Pancreas (tissue), 10 donors: ENCODE measurements around the gene HADHA. TPM values are rescaled to one million over a fixed set of nuclear protein-coding genes. Genes with fewer than 3 reads are reported as not detected.
"Not testable (repeated sequence)": the region's sequence is repeated elsewhere in the genome, so short reads cannot be mapped to it uniquely, and the experiment has no call there.

Source experiments
- ATAC-seq, 4 donors: fragments of 200-7000 bp; cut with Tn5 transposase; one replicate each; pipeline versions ENCODE4 v1.8.0 to v1.9.1; 2020; ENCODE audit warnings: mild to moderate bottlenecking in 4 of 4, moderate library complexity in 4 of 4
- DNase-seq, 6 donors: peaks; one replicate each; pipeline ENCODE4 v3.0.0-alpha.2; 2020
- FAIRE-seq: peaks from 2 replicates; lab custom pipeline; 2012; peaks lifted over from hg19 to GRCh38; lab: Jason Lieb, UNC
- H3K27ac ChIP-seq, 4 donors: fragments of 200-600 bp; sonication (generic); 1 replicate in 3 of 4; 2 replicates in 1 of 4; pipeline versions ENCODE4 v1.5.0 to v1.8.0; 2020
- H3K27me3 ChIP-seq, 4 donors: fragments of 200-600 bp; one replicate each; pipeline ENCODE4 v1.8.0; 2021
- H3K36me3 ChIP-seq, 3 donors: fragments of 200-600 bp; sonication (generic) in 1 of 3; one replicate each; pipeline versions ENCODE4 v1.5.0 to v1.8.0; 2020 to 2021
- H3K4me1 ChIP-seq, 3 donors: fragments of 200-600 bp; one replicate each; pipeline ENCODE4 v1.8.0; 2021
- H3K4me3 ChIP-seq, 4 donors: fragments of 200-600 bp; sonication (generic) in 2 of 4; one replicate each; pipeline versions ENCODE4 v1.5.0 to v1.8.0; 2020 to 2021
- H3K9me3 ChIP-seq, 4 donors: fragments of 200-600 bp; one replicate each; pipeline ENCODE4 v1.8.0; 2021
- CTCF ChIP-seq, 4 donors: fragments of 200-600 bp; sonication (generic) in 3 of 4; IDR thresholded peaks; one replicate each; pipeline versions ENCODE4 v1.5.0 to v1.8.0; 2021; ENCODE audit warnings: antibody characterized with exemption in 4 of 4
- WGBS, 2 donors: extraction: QIAGEN DNeasy Blood & Tissue Kit; methylation state at CpG; one replicate each; pipeline ENCODE4 v1.1.7; 2013; 5-methylcytosine and 5-hydroxymethylcytosine counted together
- intact Hi-C, 3 donors: fragments of 100-400 bp; cut with DNase I; formaldehyde crosslinking; loops; one replicate each; pipeline versions ENCODE4 v1.11.1 to v1.14.2; 2022
- polyA plus RNA-seq, 2 donors: library from polyadenylated mRNA; stranded (reverse); fragments of 200-250 nt; gene quantifications; one replicate each; pipeline ENCODE4 v1.2.3, GENCODE V29; 2013
- total RNA-seq, 6 donors: library from RNA; stranded (reverse); fragmentation: NEBNext Ultra II Directional in 4 of 6; extraction: Animal tissue kit (Norgen Biotek cat#: 25700) in 4 of 6; gene quantifications; one replicate each; pipeline versions ENCODE4 v1.2.1 to v1.2.4, GENCODE V29; 2021 to 2023
- donor health status: healthy with polysubstance abuse.
- donor health status: DM: no; HTN: no; CAD: no; lungs with moderate emphysema.
- donor health status: DM: no; HTN: no; CAD: no.
- donor health status: control.
- donor health status: control.
- donor health status: Bipolar disorder and iron deficiency.
- donor health status: DM: yes; HTN: yes; CAD: no.
- donor health status: DM: no; HTN: no; CAD: no.
- donor health status: DM: no; HTN: no; CAD: no.
- donor health status: DM: yes; HTN: yes; CAD: no.

HADHA gene
- total and polyA plus RNA-seq, 8 donors, result 32.1 to 89.6 (median 67.6) TPM

- WGBS, 2 donors, result 92 to 94% methylated on average over 4 of the region's 4 CpGs
- ATAC-seq (no peak), DNase-seq (no peak), FAIRE-seq (no peak)
- no peak overlapping the region for H3K27ac ChIP-seq
- H3K9me3 ChIP-seq, result no peaks in the 10 kb centered on the region
- no peaks in the 10 kb centered on the region for H3K27me3 ChIP-seq
- no peak overlapping the region for H3K4me3 ChIP-seq
- peaks cover 4 to 7% (median 5%) of the 10 kb centered on the region in 3 donors for H3K4me1 ChIP-seq
- intact Hi-C loops, result no loop called here
- H3K36me3 ChIP-seq, result peaks cover 0 to 4% (median 0%) of the 10 kb centered on the region in 3 donors
- TF ChIP-seq CTCF (IDR thresholded peaks at IDR 0.05), result no peak
Measured at GRCh38 chr2:26268213-26268612, 23.8 kb upstream of the HADHA start.

DNA sequence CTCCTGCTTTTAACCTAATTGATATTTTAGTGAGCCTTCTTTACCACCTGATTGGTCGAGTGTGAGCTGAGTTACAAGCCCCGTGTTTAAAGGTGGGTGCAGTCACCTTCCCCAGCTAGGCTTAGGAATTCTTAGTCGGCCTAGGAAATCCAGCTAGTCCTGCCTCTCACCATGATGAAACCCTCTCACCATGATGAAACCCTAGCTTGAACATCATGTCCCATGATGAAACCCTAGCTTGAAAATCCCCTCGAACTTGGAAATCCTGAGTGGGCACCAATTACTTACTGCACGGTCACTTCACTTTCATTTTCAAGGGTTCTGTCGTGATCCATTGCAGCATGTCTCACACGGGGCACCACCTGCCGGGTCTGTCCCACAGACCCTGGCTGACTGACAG lies 14.4 kb upstream of the HADHA start:
- H3K9me3 ChIP-seq, FAIRE-seq, H3K27me3 ChIP-seq, DNase-seq, intact Hi-C loops, H3K27ac ChIP-seq, ATAC-seq, H3K4me3 ChIP-seq: not testable (repeated sequence)
- WGBS, 2 donors, result 92% methylated on average over 8 of the region's 8 CpGs
- H3K4me1 ChIP-seq, result peaks cover 7 to 11% (median 10%) of the 10 kb centered on the region in 3 donors
- peaks cover 0 to 21% (median 0%) of the 10 kb centered on the region in 3 donors for H3K36me3 ChIP-seq

- 34 to 35% methylated on average over 3 of the region's 3 CpGs for WGBS, 2 donors
- H3K4me3 ChIP-seq, result no peak overlapping the region
- peak overlapping the region in 1 of 4 donors; percentile 10 for H3K27ac ChIP-seq
- H3K9me3 ChIP-seq, result no peaks in the 10 kb centered on the region
- H3K36me3 ChIP-seq, result peaks cover 0 to 21% (median 0%) of the 10 kb centered on the region in 3 donors
- DNase-seq (no peak), ATAC-seq (peak; percentile 60 to 81 (median 80)), FAIRE-seq (no peak)
- H3K4me1 ChIP-seq, result peaks cover 14 to 22% (median 16%) of the 10 kb centered on the region in 3 donors
- no peaks in the 10 kb centered on the region for H3K27me3 ChIP-seq
- intact Hi-C loops, result no loop called here
- no peak for TF ChIP-seq CTCF (IDR thresholded peaks at IDR 0.05)
Measured at GRCh38 chr2:26255759-26256384, 11.4 kb upstream of the HADHA start.

GRCh38 chr2:26251893-26252292 lies 7.5 kb upstream of the HADHA start:
- WGBS, 2 donors, result 16 to 27% methylated on average over 3 of the region's 3 CpGs

GRCh38 chr2:26249625-26250024 lies 5.2 kb upstream of the HADHA start:
- DNase-seq, result no peak
- WGBS, 2 donors, result 23 to 31% methylated on average over 2 of the region's 2 CpGs
- no peak for FAIRE-seq
- no peak overlapping the region for H3K4me3 ChIP-seq
- H3K36me3 ChIP-seq, result no peaks in the 10 kb centered on the region
- intact Hi-C loops, result no loop called here
- H3K27me3 ChIP-seq, result no peaks in the 10 kb centered on the region
- H3K4me1 ChIP-seq, result peaks cover 12 to 23% (median 18%) of the 10 kb centered on the region in 3 donors
- no peaks in the 10 kb centered on the region for H3K9me3 ChIP-seq
- no peak for ATAC-seq
- TF ChIP-seq CTCF (IDR thresholded peaks at IDR 0.05), result no peak
- H3K27ac ChIP-seq, result no peak overlapping the region

More at GRCh38 chr2:26251893-26252292, 7.5 kb upstream of the HADHA start:
- intact Hi-C loops, result no loop called here
- peak; percentile 55 to 81 (median 69) for ATAC-seq
- H3K4me1 ChIP-seq, result peaks cover 20 to 22% (median 22%) of the 10 kb centered on the region in 3 donors
- H3K9me3 ChIP-seq, result no peaks in the 10 kb centered on the region
- peak in 3 of 6 donors; percentile 24 to 41 (median 34) for DNase-seq
- no peak overlapping the region for H3K4me3 ChIP-seq
- FAIRE-seq, result no peak
- no peaks in the 10 kb centered on the region for H3K27me3 ChIP-seq
- no peak overlapping the region for H3K27ac ChIP-seq
- H3K36me3 ChIP-seq, result no peaks in the 10 kb centered on the region
- TF ChIP-seq CTCF (IDR thresholded peaks at IDR 0.05), result no peak
